Right lobe of liver (tissue), 6 donors: Measurements from ENCODE around the gene RWDD2A. TPM values are rescaled to one million over a fixed set of nuclear protein-coding genes. Genes with fewer than 3 reads are reported as not detected.
"Not testable (repeated sequence)": the region's sequence is repeated elsewhere in the genome, so short reads cannot be mapped to it uniquely, and the experiment has no call there.

Experiments
- ATAC-seq, 4 donors: fragments of 200-7000 bp; cut with Tn5 transposase; one replicate each; pipeline ENCODE4 v1.9.1; 2020; ENCODE audit warnings: mild to moderate bottlenecking in 4 of 4, moderate library complexity in 4 of 4
- DNase-seq, 3 donors: peaks; one replicate each; pipeline ENCODE4 v3.0.0-alpha.2; 2020
- H3K27ac ChIP-seq, 3 donors: fragments of 200-600 bp; one replicate each; pipeline ENCODE4 v1.8.0; 2022
- H3K27me3 ChIP-seq, 2 donors: fragments of 200-600 bp; one replicate each; pipeline ENCODE4 v1.8.0; 2022
- H3K36me3 ChIP-seq, 4 donors: fragments of 200-600 bp; sonication (generic) in 1 of 4; one replicate each; pipeline versions ENCODE4 v1.5.1 to v1.8.0; 2017 to 2022; ENCODE audit warnings: control low read depth in 1 of 4
- H3K4me1 ChIP-seq, 4 donors: fragments of 200-600 bp; sonication (generic) in 1 of 4; one replicate each; pipeline versions ENCODE4 v1.5.1 to v1.8.0; 2017 to 2022; ENCODE audit warnings: control low read depth in 1 of 4
- H3K4me3 ChIP-seq, 3 donors: fragments of 200-600 bp; one replicate each; pipeline ENCODE4 v1.8.0; 2022
- H3K9me3 ChIP-seq, 4 donors: fragments of 200-600 bp; sonication (generic) in 1 of 4; one replicate each; pipeline versions ENCODE4 v1.5.1 to v1.8.0; 2017 to 2022; ENCODE audit warnings: control low read depth in 1 of 4
- POLR2A ChIP-seq: fragments of 450-650 bp; IDR thresholded peaks from one replicate; pipeline ENCODE4 v1.6.1; 2017; ENCODE audit warnings: antibody characterized with exemption, mild to moderate bottlenecking
- WGBS: methylation state at CpG from one replicate; pipeline ENCODE4 v1.1.6; 2018; ENCODE audit warnings: low coverage, low lambda C conversion rate; ENCODE audit not compliant: insufficient coverage; ENCODE audit errors: missing lambda C conversion rate; 5-methylcytosine and 5-hydroxymethylcytosine counted together
- intact Hi-C, 2 donors: fragments of 100-400 bp; cut with DNase I; formaldehyde crosslinking; loops; one replicate each; pipeline versions ENCODE4 v1.11.2 to v1.14.1; 2022
- total RNA-seq, 6 experiments: library from RNA; depleted of rRNA in 2 of 6; stranded (reverse); fragments of >200 nt in 2 of 6; fragmentation: NEBNext Ultra II Directional in 3 of 6; extraction: Animal tissue kit (Norgen Biotek cat#: 25700) in 3 of 6; gene quantifications; one replicate each; pipeline versions ENCODE4 v1.1.0 to v1.2.4, GENCODE V29; 2016 to 2023
- TF ChIP-seq, protein P1 (sequence below), 4 donors: fragments of 200-600 bp in 3 of 4; fragments of 450-650 bp in 1 of 4; IDR thresholded peaks; one replicate each; pipeline versions ENCODE4 v1.5.1 to v1.8.0; 2016 to 2022; ENCODE audit warnings: antibody characterized with exemption in 4 of 4, mild to moderate bottlenecking in 2 of 4
- donor health status: DM: no; HTN: yes; CAD: no.
- donor health status: DM: no; HTN: no; CAD: no.
- donor health status: DM: no; HTN: no; CAD: no.
- donor health status: DM: no; HTN: yes; CAD: no.
- donor health status: DM: no; HTN: yes; CAD: no.

RWDD2A gene
- total RNA-seq, 6 experiments from 2014 or later, result 1.9 to 3.5 (median 2.5) TPM

DNA sequence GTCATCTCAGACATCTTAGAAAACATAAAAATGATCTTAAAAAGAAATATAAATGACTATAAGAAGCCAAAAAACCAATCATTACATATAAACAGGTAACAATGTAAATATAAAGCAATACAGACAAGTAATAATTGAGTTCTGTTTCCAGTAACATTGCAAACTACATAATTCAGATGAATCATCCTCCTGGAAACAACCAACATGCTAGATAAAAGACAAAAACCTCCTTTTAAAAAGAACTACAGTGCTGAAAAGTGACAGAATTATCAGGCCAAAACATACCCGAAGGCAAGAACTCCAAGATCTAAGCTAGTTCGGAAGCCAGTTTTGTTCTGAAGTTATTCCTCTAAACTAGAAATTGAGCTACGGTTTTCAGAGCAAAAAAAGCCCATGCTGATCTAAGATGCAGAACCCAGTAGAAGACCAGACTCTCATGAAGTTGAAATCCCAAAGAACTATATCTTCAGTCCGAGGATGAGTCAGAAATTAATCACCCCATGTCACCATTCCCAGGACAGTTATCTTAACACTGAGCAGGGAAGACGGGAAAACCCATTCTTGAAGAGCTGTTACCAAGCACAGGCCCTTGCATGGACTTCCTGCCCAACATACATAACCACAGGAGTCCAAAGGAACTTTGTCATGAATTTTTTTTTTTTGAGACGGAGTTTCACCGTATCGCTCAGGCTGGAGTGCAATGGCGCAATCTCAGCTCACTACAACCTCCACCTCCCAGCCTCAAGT lies 9.9 kb upstream of the RWDD2A start:
- no peaks in the 10 kb centered on the region for H3K27me3 ChIP-seq
- peaks cover 0 to 53% (median 14%) of the 10 kb centered on the region in 4 donors for H3K36me3 ChIP-seq
- 68% methylated on average over 7 of the region's 9 CpGs for WGBS
- ATAC-seq (peak in 2 of 4 donors; percentile 52 to 73), DNase-seq (peak in 1 of 3 donors; percentile 24)
- no peak overlapping the region for H3K4me3 ChIP-seq
- peaks cover 0 to 4% (median 2%) of the 10 kb centered on the region in 4 donors for H3K4me1 ChIP-seq
- no peak overlapping the region for H3K27ac ChIP-seq
- no peak for TF ChIP-seq POLR2A
- TF ChIP-seq, protein P1, sequence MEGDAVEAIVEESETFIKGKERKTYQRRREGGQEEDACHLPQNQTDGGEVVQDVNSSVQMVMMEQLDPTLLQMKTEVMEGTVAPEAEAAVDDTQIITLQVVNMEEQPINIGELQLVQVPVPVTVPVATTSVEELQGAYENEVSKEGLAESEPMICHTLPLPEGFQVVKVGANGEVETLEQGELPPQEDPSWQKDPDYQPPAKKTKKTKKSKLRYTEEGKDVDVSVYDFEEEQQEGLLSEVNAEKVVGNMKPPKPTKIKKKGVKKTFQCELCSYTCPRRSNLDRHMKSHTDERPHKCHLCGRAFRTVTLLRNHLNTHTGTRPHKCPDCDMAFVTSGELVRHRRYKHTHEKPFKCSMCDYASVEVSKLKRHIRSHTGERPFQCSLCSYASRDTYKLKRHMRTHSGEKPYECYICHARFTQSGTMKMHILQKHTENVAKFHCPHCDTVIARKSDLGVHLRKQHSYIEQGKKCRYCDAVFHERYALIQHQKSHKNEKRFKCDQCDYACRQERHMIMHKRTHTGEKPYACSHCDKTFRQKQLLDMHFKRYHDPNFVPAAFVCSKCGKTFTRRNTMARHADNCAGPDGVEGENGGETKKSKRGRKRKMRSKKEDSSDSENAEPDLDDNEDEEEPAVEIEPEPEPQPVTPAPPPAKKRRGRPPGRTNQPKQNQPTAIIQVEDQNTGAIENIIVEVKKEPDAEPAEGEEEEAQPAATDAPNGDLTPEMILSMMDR (IDR thresholded peaks at IDR 0.05), result no peak
- no peaks in the 10 kb centered on the region for H3K9me3 ChIP-seq
- intact Hi-C loops, result no loop called here

DNA sequence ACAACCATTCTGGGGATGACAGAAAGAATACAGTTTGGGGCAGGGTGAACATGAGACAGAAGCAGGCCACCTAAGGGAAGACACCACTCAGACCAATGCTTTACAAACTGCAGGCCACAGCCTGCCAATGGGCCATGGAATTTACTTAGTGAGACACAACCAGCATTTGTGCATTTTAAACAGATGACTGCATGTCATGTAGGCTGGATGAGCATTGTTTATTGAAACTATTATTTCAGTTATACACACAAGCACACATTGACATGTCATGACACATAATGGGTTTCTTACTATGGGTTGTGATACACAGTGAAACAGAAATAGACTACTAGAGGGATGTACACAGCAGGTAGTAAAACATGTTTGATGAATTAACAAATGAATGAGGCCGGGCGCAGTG lies 8.1 kb upstream of the RWDD2A start:
- Histone ChIP-seq H3K27me3 (no peaks in the 10 kb centered on the region), H3K36me3 (peaks cover 0 to 39% (median 10%) of the 10 kb centered on the region in 4 donors), H3K4me1 (peaks cover 0 to 4% (median 2%) of the 10 kb centered on the region in 4 donors), H3K27ac (no peak overlapping the region), H3K9me3 (no peaks in the 10 kb centered on the region), H3K4me3 (no peak overlapping the region)
- WGBS, result 90% methylated on average over 2 of the region's 2 CpGs
- ATAC-seq, result no peak
- intact Hi-C loops, result no loop called here
- TF ChIP-seq, protein P1 (IDR thresholded peaks at IDR 0.05), result no peak
- no peak for TF ChIP-seq POLR2A
- no peak for DNase-seq

DNA sequence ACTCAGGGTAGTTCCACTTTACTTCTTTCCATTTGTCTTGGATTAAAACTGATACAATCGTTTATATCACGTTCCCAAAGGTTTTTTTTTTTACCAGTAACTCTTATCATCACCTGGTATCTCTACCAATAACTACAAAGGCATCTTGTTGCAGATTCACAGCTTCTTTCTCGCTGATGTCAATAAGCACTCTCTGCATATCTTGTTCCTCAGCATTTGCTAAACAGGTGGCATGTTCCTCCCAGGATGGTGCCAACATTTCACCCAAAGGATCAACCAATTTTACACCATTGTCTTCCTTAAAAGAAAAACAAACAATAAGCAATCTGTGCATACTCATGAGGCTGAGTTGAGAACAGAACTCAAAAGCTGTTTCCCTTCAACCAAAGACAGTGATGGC lies 4.7 kb upstream of the RWDD2A start:
- no peak overlapping the region for H3K4me3 ChIP-seq
- peaks cover 0 to 26% (median 2%) of the 10 kb centered on the region in 4 donors for H3K4me1 ChIP-seq
- DNase-seq, result no peak
- peaks cover 0 to 18% (median 1%) of the 10 kb centered on the region in 4 donors for H3K36me3 ChIP-seq
- intact Hi-C loops, result no loop called here
- H3K27me3 ChIP-seq, result no peaks in the 10 kb centered on the region
- H3K27ac ChIP-seq, result no peak overlapping the region
- WGBS, result 75% methylated on average over 3 of the region's 3 CpGs
- H3K9me3 ChIP-seq, result no peaks in the 10 kb centered on the region
- TF ChIP-seq, protein P1 (IDR thresholded peaks at IDR 0.05), result no peak
- TF ChIP-seq POLR2A, result no peak
- ATAC-seq, result no peak

DNA sequence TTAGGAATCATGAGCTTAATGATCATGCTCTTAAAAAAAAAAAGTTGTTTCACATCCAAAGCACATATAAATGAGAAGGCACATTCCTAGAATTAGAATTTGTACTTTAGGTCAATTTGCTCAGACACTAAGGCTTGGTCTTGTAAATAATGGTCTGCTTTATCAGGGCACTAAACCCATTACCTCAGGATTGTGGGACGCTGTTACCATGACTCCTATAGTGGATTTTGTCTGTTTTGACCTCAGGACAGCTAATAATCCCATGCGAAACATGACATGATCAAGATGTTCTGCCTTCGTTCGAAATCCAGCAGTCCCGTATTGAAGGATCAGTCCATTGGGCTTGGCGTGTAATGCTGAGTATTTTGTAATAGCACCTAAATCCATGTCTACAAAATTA lies 2.5 kb upstream of the RWDD2A start:
- DNase-seq (no peak), ATAC-seq (peak in 3 of 4 donors; percentile 5 to 28 (median 14))
- Histone ChIP-seq H3K4me3 (no peak overlapping the region), H3K27me3 (no peaks in the 10 kb centered on the region), H3K27ac (no peak overlapping the region), H3K4me1 (peaks cover 0 to 33% (median 2%) of the 10 kb centered on the region in 4 donors), H3K9me3 (no peaks in the 10 kb centered on the region), H3K36me3 (peaks cover 0 to 8% (median 2%) of the 10 kb centered on the region in 4 donors)
- intact Hi-C loops, result no loop called here
- TF ChIP-seq POLR2A, result no peak
- TF ChIP-seq, protein P1 (IDR thresholded peaks at IDR 0.05), result no peak
- WGBS, result 28% methylated on average over 6 of the region's 6 CpGs

DNA sequence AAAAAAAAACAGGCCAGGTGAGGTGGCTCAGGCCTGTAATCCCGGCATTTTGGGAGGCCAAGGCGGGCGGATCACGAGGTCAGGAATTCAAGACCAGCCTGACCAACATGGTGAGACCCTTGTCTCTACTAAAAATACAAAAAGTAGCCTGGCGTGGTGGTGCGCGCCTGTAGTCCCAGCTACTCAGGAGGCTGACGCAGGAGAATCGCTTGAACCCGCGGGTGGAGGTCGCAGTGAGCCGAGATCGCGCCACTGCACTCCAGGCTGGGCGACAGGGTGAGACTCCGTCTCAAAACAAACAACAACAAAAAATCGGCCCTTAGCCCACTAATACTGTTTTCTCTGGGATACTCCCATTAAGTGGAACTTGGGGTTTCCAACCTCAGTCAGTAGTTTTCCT lies 1.2 kb upstream of the RWDD2A start:
- H3K4me3 ChIP-seq, result peak overlapping the region; percentile 79 to 94 (median 84)
- H3K27me3 ChIP-seq, H3K27ac ChIP-seq, H3K36me3 ChIP-seq, intact Hi-C loops, DNase-seq, H3K9me3 ChIP-seq, ATAC-seq: not testable (repeated sequence)
- H3K4me1 ChIP-seq, result peaks cover 0 to 29% (median 1%) of the 10 kb centered on the region in 4 donors
- 77% methylated on average over 13 of the region's 18 CpGs for WGBS
